GM18909 (cell line): ENCODE measurements around the gene DCP1B.
A peak's percentile ranks its signal among the peaks of the same experiment; 100 is the strongest.

Experiments used
- ATAC-seq: cut with Tn5 transposase; IDR thresholded peaks from one replicate; pipeline ENCODE4 v1.9.1; 2021; ENCODE audit warnings: mild to moderate bottlenecking; ENCODE audit not compliant: unreplicated experiment, poor library complexity

The DCP1B gene

DNA sequence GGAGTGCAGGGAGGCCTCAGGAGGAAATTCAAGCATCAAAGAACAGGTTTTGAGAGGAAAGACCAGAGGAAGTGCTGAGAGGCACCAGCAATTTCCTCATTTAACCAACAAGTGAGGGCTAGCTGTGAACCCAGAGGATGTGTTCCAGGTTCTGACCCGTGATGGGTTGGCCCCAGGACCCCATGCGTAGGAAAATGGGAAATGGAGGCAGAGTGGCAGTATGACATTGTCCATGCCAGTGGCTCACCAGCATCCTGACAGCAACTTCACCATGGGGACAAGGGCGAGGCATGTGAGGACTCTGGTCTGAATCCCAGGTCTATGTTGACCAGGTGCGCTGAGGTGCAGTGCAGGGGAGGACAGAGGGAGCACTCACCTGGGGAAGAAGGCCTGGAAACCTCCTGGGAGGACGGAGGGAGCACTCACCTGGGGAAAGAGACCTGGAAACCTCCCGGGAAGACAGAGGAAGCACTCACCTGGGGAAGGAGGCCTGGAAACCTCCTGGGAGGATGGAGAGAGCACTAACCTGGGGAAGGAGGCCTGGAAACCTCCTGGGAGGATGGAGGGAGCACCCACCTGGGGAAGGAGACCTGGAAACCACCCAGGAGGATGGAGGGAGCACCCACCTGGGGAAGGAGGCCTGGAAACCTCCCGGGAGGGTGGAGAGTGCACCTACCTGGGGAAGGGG, 79.1 kb downstream of the DCP1B start:
- peak; percentile 21 for ATAC-seq

- ATAC-seq, result no peak
Observed at GRCh38 chr12:1922985-1923384, 81.3 kb downstream of the DCP1B start.

GRCh38 chr12:1922075-1922709, 82.1 kb downstream of the DCP1B start:
- ATAC-seq, result no peak

DNA sequence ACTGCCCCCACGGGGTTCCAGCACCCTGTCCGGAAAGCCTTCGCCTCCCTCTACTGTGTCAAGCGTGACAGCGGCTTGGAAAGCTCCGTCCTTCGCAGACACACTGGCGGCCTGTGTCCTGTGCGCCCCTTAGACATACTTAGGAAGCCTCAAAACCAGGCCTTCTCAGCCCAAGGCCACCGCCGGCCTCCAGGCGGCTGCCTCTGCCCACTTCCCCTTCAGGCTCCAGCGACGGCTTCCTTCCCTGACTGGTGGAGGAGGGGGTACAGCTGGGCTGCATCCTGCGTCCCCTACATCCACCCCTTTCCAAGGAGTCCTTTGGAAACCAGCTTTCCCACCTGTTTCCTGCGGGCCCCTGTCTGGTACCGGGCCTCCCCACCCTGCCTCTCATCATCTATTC, 83.3 kb downstream of the DCP1B start:
- no peak for ATAC-seq

DNA sequence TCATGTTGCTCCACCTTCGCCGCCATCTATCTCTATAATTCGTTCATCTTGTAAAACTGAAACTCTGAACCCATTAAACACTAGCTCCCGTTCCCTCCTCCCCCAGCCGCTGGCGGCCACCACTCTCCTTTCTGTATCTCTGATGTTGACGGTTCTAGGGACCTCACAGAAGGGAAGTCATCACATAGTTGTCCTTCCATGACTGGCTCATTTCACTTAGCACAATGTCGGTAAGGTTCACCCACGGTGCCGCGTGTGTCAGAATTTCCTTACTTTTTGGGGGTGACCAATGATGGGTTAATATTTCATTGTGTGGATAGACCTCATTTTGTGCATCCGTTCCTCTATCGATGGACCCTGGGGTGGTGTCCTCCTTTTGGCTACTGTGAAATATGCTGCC, 83.8 kb downstream of the DCP1B start:
- no peak for ATAC-seq

- ATAC-seq, result no peak
Observed at GRCh38 chr12:1919763-1920162, 84.5 kb downstream of the DCP1B start.

DNA sequence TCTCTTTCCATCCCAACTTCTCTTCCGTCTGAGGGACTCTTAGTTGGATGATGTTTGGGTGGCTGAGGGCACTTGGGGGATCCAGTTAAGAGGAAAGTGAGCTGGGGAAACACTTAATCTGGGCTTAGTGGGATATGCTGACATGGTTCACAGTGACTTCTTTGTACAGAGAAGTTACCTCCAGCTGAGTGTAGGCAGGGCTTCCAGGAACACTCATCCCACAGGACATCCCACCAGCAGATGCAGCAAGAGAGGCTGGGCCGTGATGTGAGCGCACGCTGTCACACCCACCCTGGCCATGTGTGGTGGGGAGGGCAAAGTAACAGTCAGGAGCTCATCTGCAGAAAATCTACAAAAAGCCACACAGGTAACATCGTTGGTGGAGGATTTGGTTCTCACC, 85.0 kb downstream of the DCP1B start:
- ATAC-seq, result no peak

- ATAC-seq, result no peak
Observed at GRCh38 chr12:1918884-1919236, 85.4 kb downstream of the DCP1B start.

- no peak for ATAC-seq
Observed at GRCh38 chr12:1918081-1918883, 86.0 kb downstream of the DCP1B start, which contains the start of gene CACNA2D4. Gene CACNA2D4 (minus strand): TSS chr12:1918652. CDS start chr12:1918473, 179 bp downstream.

DNA sequence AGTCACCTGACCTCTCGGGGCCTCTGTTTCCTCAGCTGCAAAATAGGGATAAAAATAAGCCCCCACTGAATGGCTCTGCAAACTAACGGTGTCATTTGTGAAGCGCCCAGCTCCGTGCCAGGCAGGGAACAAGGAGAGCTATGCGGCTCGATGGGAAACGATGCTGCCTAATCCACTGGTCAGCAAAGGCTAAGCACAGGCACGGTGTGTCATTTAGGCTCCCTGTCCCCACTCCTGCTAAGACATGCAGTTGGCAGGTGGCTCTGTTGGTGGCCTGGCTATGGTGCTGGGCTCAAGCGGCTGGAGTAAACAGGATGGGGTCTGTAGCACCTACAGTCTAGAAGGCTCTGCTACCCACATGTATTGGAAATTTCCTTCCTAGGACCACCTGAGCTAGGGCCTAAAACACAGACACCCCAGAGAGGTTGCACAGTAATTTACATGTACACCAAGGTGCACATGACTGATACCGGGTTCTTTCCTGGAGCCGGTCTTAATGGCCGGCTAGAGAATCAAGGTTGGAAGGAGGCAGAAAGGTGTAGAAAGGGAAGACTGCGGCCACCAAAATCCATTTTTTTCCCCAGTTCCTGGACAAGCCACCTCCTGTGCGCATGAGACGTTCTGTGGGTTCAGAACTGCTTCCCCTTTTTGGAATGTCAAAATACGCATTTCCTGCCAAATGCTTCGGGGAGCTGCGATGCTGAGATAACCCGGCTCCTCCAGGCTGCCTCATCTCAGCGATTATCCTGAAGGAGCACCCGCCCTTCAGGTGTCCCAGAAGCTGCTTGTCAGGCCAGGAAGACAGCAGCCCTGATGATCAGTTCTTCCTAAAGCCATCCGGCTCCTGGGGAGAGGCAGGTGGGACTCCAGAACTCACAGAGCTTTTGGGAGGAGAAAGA, 86.8 kb downstream of the DCP1B start:
- ATAC-seq, result no peak

DNA sequence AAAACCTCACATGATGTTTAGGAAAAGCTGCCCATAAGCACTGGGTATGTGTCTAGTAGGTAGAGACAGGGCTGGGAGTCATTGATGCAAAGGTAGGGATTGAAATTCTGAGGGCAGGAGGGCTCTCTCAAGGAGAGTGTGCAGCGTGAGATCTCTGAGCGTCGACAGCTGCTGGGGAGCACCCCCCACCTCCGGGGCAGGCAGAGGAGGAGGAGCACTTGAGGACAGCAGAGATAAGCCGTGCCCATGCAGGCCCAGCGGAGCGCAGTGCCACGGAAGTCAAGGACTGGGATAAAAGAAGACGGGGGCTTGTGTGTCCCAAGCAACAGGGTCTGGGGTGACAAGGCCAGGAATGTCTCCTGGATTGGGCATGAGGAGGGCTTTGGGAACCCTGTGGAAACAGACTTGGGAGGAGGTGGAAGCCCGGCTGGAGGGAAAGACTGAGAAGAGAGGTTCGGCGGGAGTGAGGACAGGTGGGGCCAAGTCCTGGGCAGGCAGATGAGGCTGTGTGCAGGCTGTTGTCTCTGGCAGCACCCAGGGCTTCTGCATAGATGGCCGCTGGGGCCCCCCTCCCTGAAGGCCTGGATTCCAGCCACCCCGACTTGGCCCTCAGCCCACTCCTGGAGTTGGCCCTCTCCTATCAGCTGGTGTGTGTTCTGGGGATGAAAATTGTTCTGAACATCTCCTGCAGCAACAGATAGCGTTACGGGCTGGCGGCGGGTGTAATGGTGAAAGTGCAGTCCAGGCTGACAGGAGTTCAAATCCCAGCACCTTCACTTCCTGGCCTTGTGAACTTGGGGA, 87.7 kb downstream of the DCP1B start:
- no peak for ATAC-seq

DNA sequence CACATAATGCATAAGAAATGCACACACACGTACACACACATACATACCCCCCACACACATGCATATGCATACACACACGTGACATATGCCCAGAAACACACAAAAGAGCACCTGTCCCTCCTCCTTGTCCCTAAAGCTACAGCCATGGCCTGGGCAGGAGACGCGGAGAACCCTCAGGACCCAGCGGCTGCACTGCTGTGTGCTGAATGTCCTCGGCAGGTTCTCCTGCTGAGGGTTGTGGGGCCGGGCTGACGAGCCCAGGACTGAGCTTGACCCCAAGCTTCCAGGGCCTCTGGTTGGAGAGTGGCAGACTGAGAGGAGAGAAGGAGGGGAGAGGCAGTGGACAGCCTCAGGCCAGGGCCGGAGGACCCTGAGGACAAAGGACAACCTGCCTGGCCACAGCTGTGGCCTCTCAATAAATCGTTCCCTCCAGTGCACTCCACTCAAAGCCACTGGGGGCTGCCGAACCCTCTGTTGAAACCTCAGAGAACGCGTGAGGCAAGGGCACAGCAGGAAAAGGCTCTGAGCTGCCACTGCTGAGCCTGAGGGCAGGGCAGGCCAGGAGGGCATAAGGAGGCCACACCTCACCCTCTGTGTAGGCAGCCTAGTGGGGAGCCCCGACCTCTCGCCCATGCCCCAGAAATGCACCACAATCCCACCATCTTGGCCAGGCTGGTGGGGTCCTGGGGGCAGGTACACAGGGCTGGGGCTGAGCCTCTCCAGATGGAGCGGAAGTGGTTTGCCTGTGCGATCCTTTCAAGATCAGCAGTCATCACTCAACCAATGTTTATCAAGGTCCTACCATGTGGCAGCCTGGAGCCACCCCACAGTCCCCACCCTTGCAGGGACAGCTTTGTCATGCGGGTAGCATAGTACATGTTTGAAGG, 88.9 kb downstream of the DCP1B start:
- ATAC-seq, result no peak

DNA sequence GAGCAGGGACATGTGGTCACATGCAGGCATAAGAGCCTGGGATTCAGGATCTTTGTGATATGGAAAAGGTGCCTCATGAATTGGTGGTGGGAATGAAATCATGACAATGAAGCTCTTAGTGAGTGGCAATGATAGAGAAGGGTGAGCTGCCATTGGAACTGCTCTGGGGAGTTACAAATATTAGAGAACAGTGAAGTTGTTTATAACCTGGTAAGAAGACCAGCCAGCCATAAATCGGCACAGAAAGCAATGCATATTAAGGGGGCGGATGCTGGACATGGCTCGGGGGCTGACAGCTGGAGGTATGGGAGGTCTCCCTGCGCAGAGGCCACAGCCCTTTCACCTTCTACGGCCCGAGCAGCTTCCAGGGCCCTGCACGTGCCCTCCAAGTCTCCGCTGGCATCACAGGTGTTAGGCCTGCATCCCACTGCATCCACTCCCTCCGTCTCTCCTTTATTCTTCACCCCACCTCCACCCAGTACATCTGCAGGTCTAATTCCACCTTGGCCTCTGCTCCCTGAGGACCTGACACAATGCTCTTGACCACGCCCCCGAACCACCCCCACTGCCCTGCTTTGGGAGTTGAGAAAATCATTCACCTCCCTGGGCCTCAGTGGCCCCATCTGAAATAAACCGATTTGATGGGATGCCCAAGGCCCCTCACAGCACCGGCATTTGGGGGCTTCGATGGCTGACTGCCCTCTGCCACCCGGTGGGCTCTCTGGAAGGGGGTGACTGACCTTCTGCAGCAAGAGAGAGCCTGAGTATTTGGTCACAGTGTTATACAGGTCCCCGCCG, 89.9 kb downstream of the DCP1B start:
- ATAC-seq, result no peak

- ATAC-seq, result no peak
Observed at GRCh38 chr12:1913377-1914113, 90.7 kb downstream of the DCP1B start.

- ATAC-seq, result no peak
Observed at GRCh38 chr12:1912580-1913376, 91.5 kb downstream of the DCP1B start.
